GM13977 (cell line): ENCODE results near the gene LYRM7.

Experiments
- DNase-seq: peaks from one replicate; pipeline ENCODE4 v3.0.0; 2012; ENCODE audit warnings: low spot score
- in situ Hi-C: fragments of 300-500 bp; cut with MboI; formaldehyde crosslinking; loops from one replicate; pipeline ENCODE4 v1.12.0; 2022; ENCODE audit warnings: low sequenced_read_pairs, low pct_unique_long_range_greater_than_20kb, mixed read lengths, inconsistent platforms; ENCODE audit not compliant: unreplicated experiment
- TF ChIP-seq, protein P1 (sequence below): IDR thresholded peaks from 2 replicates; pipeline ENCODE4 v1.5.1; 2012; ENCODE audit warnings: mild to moderate bottlenecking, control low read depth; ENCODE audit not compliant: insufficient read depth; ENCODE audit errors: extremely low read depth, missing control alignments

Gene LYRM7

GRCh38 chr5:131194725-131195124 lies 24.0 kb downstream of the LYRM7 start:
- in situ Hi-C loops: no loop called here
- no peak for DNase-seq
- TF ChIP-seq, protein P1, sequence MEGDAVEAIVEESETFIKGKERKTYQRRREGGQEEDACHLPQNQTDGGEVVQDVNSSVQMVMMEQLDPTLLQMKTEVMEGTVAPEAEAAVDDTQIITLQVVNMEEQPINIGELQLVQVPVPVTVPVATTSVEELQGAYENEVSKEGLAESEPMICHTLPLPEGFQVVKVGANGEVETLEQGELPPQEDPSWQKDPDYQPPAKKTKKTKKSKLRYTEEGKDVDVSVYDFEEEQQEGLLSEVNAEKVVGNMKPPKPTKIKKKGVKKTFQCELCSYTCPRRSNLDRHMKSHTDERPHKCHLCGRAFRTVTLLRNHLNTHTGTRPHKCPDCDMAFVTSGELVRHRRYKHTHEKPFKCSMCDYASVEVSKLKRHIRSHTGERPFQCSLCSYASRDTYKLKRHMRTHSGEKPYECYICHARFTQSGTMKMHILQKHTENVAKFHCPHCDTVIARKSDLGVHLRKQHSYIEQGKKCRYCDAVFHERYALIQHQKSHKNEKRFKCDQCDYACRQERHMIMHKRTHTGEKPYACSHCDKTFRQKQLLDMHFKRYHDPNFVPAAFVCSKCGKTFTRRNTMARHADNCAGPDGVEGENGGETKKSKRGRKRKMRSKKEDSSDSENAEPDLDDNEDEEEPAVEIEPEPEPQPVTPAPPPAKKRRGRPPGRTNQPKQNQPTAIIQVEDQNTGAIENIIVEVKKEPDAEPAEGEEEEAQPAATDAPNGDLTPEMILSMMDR: no peak

GRCh38 chr5:131195696-131196095 lies 25.0 kb downstream of the LYRM7 start:
- in situ Hi-C loops: no loop called here
- TF ChIP-seq, protein P1: no peak
- no peak for DNase-seq

DNA sequence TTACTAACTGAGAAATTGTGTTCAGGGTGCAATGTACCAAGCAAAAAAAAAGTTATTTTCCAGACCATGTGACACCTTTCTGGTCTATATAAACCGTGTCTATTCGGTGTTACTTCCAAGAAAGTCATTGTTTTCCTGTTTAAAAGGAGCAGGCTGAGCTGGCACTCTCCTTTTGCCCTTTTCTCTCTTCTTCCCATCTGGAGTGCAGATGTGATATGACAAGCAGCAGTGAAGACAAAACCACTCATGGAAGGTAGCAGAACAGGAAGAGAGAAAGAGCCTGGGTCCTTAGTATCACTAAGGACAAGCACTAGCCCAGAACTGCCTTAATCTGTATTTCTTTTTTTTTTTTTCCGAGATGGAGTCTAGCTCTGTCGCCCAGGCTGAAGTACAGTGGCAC lies 25.6 kb downstream of the LYRM7 start:
- in situ Hi-C loops: no loop called here
- no peak for DNase-seq
- TF ChIP-seq, protein P1: no peak

- TF ChIP-seq, protein P1: no peak
- no peak for DNase-seq
- in situ Hi-C loops: no loop called here
Measured at GRCh38 chr5:131198625-131199024, 27.9 kb downstream of the LYRM7 start.

GRCh38 chr5:131200560-131200959 lies 29.8 kb downstream of the LYRM7 start:
- TF ChIP-seq, protein P1: no peak
- in situ Hi-C loops: no loop called here

DNA sequence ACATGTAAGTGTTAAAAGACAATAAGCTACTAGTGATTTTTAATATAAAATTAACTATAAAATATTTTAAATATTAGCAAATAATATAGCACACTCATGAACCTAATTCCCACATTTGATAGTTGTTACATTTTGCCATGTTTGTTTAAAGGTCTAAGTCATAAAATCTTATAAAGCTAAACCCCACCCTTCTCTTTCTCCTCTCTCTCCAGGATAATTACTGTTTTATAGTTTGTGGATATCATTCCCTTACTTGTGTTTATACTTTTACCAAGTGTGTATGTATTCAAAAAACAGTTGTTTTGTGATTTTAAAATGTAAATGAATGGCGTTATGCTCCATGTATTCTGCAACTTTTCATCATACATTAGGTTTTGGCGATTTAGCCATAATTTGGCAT lies 34.2 kb downstream of the LYRM7 start:
- DNase-seq: no peak
- TF ChIP-seq, protein P1: no peak
- in situ Hi-C loops: no loop called here

More at GRCh38 chr5:131200560-131200959, 29.8 kb downstream of the LYRM7 start:
- DNase-seq: no peak

DNA sequence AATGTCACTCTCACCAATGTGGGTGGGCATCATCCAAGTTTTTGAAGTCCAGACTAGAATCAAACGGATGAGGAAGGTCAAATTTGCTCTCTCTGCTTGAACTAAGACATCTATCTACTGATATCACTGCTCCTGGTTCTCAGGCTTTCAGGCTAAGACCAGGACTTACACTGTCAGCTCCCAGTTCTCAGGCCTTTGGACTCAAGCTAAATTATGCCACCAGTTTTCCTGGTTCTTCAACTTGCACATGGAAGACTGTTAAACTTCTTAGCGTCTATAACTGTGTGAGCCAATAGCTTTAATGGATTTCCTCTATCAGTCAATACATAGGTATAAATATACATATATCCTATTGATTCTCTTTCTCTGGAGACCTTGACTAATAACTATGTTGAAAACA lies 35.3 kb downstream of the LYRM7 start:
- no peak for DNase-seq
- TF ChIP-seq, protein P1: no peak
- in situ Hi-C loops: no loop called here
